ENCODE measurements around the gene VAC14.

VAC14 gene

DNA sequence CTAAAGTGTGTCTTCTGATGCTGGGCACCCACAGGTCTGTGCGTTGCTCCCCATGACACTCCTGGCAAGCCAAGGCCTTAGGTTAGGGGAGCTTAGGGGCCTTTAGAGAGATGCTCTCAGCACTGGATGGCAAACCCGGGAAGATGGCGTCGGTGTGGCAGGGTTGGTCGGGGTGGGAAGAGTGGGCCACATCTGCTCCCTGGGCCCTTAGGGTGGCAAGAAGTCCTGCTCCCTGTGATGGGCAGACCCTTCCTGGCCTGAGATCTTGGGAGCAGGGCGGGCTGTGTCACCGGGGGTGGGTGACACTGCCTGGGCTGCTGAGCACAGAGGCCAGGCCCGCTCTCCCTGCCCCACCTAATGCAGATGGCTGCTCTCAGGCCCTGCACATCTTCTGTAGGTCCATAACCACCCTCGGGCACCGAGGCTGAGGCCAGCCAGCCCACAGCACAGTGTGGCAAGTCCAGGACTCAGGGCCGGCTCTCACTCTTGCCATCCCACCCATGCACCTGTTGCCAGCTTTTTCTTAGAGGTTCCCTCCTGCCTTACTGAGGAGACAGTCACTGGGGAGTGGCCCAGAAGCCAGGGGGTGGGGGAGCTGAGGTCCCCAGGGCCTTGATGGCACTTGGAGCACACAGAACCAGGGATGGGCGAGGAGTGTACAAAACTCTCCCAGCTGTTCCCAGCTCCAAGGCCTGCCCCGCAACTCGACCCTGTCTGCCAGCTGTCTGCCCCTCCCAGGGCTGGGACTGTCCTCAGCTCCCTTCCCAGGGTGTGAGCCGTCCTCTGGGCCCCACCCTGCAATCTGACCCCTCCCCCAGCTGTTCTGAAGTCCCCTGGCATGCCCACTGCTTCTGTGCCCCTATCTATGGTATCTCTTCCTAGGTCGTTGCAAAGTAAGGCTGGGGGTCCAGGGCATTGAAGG is 110.7 kb downstream of the VAC14 start:
- TF ChIP-seq CTCF (IDR thresholded peaks at IDR 0.05; ENCODE audit: low read depth, low read length), result no peak
- Histone ChIP-seq H3K36me3 (no peaks in the 10 kb centered on the region), H3K4me3 (ENCODE audit: low read depth, low read length) (no peak overlapping the region), H3K27me3 (ENCODE audit: insufficient read depth, low read depth, severe bottlenecking) (no peaks in the 10 kb centered on the region), H3K27ac (no peak overlapping the region), H3K9me3 (ENCODE audit: severe bottlenecking) (no peaks in the 10 kb centered on the region)
- no peak for DNase-seq

- Histone ChIP-seq H3K36me3 (0 out of 2 replicates have a peak, but pooled peaks cover 3% of the 10 kb centered on the region), H3K27ac (no peak overlapping the region), H3K27me3 (ENCODE audit: insufficient read depth, low read depth, severe bottlenecking) (no peaks in the 10 kb centered on the region), H3K4me3 (ENCODE audit: low read depth, low read length) (no peak overlapping the region), H3K9me3 (ENCODE audit: severe bottlenecking) (no peaks in the 10 kb centered on the region)
- no peak for TF ChIP-seq CTCF (IDR thresholded peaks at IDR 0.05; ENCODE audit: low read depth, low read length)
- no peak for DNase-seq
These were observed 111.7 kb downstream of the VAC14 start for GRCh38 chr16:70689035-70689969.

DNA sequence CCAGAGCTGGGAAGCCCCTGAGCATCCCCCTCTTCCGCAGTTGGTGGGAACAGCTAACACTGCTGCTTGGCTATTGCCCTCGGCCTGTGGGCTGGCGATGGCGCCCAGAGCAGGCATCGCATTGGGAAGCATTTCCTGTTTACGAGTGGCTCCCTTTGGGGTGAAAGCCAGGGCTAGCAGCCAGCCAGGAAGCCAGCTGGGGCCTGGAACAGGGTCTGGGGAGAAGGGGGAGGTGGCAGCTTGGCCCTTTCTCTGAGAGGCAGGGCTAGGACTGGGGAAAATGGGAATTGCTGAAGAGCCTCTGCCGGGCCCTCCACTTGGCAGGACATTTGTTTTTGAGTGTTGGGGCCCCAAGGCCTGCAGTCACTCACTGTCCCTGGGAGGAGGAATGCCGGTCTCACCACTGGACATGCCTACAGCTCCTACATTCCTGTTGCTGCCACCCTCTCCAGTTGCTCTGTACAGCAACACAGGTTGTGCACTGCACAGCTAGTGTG is 112.7 kb downstream of the VAC14 start:
- no peak for TF ChIP-seq CTCF (IDR thresholded peaks at IDR 0.05; ENCODE audit: low read depth, low read length)
- no peak for DNase-seq
- H3K27ac ChIP-seq, result peak overlapping the region; percentile 85; the same call in 1 of the 2 replicates

GRCh38 chr16:70687671-70688245 is 113.2 kb downstream of the VAC14 start:
- Histone ChIP-seq H3K4me3 (ENCODE audit: low read depth, low read length) (no peak overlapping the region), H3K27me3 (ENCODE audit: insufficient read depth, low read depth, severe bottlenecking) (no peaks in the 10 kb centered on the region), H3K27ac (peak overlapping the region; percentile 85), H3K36me3 (peaks cover 16% of the 10 kb centered on the region), H3K9me3 (ENCODE audit: severe bottlenecking) (no peaks in the 10 kb centered on the region)
- no peak for TF ChIP-seq CTCF (IDR thresholded peaks at IDR 0.05; ENCODE audit: low read depth, low read length)
- no peak for DNase-seq

More for the DNA sequence above, 112.7 kb downstream of the VAC14 start:
- no peaks in the 10 kb centered on the region for H3K9me3 ChIP-seq (ENCODE audit: severe bottlenecking)
- H3K27me3 ChIP-seq (ENCODE audit: insufficient read depth, low read depth, severe bottlenecking), result no peaks in the 10 kb centered on the region
- no peak overlapping the region for H3K4me3 ChIP-seq (ENCODE audit: low read depth, low read length)
- H3K36me3 ChIP-seq, result peaks cover 10% of the 10 kb centered on the region

DNA sequence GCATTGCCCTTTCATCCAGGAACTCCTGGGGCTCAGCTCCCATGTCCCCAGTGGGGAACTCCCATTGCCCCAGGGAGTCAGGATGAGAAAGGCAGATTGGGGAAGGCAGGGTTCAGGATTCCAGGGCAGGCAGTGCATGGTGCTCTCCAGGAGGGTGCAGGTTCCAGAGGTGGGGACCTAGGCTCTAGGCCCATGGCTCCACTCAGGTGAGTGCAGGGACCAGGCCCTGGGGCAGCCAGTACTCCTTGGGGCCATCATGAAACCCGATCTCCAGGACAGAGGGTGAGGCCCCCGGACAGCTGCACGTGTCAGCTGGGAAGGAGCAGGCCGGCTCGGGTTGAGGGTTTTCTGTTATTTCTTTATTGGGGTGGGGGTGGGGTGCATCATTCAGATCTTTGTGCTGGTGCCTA is 113.9 kb downstream of the VAC14 start:
- TF ChIP-seq CTCF (IDR thresholded peaks at IDR 0.05; ENCODE audit: low read depth, low read length), result no peak
- H3K27ac ChIP-seq, result peak overlapping the region; percentile 85
- peak; percentile 55 for DNase-seq

More for the DNA sequence above, 113.9 kb downstream of the VAC14 start:
- peaks cover 17% of the 10 kb centered on the region for H3K36me3 ChIP-seq
- no peak overlapping the region for H3K4me3 ChIP-seq (ENCODE audit: low read depth, low read length)
- no peaks in the 10 kb centered on the region for H3K9me3 ChIP-seq (ENCODE audit: severe bottlenecking)
- H3K27me3 ChIP-seq (ENCODE audit: insufficient read depth, low read depth, severe bottlenecking), result no peaks in the 10 kb centered on the region
